Mononuclear cell (primary cell): ENCODE data around the gene AVPR2. TPM values are rescaled to one million over a fixed set of nuclear protein-coding genes. Genes with fewer than 3 reads are reported as not detected.

Source experiments
- H3K27me3 ChIP-seq: 2 replicates; pipeline ENCODE4 v1.6.0; 2011; ENCODE audit warnings: low read length, control low read depth; ENCODE audit not compliant: insufficient read depth
- H3K4me1 ChIP-seq: 2 replicates; pipeline ENCODE4 v1.5.1; 2011; ENCODE audit warnings: mild to moderate bottlenecking, low read length, control low read depth; ENCODE audit not compliant: insufficient read depth
- H3K4me3 ChIP-seq: 2 replicates; pipeline ENCODE4 v1.5.1; 2011; ENCODE audit warnings: mild to moderate bottlenecking, low read length, moderate library complexity
- H3K9me3 ChIP-seq: 2 replicates; pipeline ENCODE4 v1.5.1; 2011; ENCODE audit warnings: low read depth, mild to moderate bottlenecking, control low read depth, low read length
- total RNA-seq: library from RNA; depleted of rRNA; stranded (reverse); fragments of >200 nt; gene quantifications from one replicate; pipeline ENCODE4 v1.2.3, GENCODE V29; 2012

The AVPR2 gene
- total RNA-seq, 1 donor = not detected

DNA sequence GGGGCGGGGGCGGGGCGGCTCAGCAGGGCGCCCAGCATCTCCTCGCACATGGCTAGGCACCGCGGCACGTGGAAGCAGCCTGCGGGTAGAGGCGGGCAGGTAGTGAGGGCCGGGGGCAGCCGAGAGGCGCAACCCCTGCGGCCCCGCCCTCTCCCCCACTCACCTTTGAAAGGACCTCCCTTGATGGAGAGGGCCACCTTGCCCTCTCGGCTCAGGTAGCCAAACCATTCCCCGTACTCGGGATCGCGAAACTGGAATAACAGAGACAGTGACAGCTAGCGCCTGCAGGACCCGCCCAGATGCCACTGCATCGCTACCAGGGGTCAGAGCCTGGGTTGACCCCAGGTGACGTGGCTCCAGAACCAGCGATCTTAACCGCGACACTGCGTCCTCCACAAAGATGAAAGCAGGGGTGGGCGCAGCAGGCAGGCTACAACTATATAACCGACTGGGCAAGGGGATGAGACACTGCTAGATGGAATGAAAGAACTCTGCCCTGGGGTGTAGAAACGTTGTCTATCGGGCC lies 30.9 kb downstream of the AVPR2 start:
- H3K9me3 ChIP-seq = no peaks in the 10 kb centered on the region
- no peaks in the 10 kb centered on the region for H3K27me3 ChIP-seq
- H3K4me3 ChIP-seq = no peak overlapping the region

DNA sequence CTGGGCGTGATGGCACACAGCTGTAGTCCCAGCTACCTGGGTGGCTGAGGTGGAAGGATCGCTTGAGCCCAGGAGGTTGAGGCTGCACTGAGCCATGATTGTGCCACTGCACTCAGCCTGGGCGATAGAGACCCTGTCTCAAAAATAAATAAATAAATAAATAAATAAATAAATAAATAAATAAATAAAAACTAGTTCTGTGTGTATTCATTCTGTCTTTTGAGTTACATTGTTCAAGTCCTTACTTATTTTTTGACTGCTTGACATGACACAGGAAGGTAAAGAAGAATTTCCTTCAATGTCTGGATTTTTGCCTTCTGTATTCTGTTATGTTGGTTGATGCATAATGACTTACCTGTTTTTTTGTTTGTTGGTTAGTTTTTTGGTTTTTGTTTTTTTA lies 32.6 kb downstream of the AVPR2 start:
- H3K27me3 ChIP-seq = no peaks in the 10 kb centered on the region
- H3K4me3 ChIP-seq = no peak overlapping the region
- H3K4me1 ChIP-seq = peaks cover 20% of the 10 kb centered on the region
- H3K9me3 ChIP-seq = no peaks in the 10 kb centered on the region

More for the DNA sequence above, 30.9 kb downstream of the AVPR2 start:
- peaks cover 12% of the 10 kb centered on the region for H3K4me1 ChIP-seq

DNA sequence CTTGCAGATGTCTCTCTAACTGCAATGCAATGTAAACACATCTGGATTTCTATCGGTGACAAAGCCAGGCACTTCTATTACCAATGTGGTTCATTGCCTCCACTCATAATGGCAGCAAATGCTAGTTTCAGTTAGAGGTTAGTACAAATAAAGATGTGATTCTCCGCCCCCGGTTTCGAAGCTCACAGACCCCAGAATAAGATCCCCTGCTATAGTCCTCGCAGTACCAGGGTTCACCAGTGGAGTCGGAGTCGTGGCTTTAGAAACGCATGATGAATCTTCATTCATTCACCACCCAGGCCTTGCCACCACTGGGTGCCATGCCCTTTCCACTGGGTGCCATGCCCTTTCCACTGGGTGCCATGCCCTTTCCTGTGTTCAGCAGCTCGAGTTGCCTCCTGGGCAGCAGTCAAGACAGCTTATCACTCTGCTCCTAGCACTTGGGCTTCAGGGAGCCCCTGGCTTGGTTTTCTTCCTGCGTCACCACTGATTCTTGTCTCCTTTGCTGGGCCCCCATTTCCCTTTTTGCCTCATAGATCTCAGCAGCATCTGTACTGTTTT lies 33.8 kb downstream of the AVPR2 start:
- Histone ChIP-seq H3K27me3 (no peaks in the 10 kb centered on the region), H3K4me3 (no peak overlapping the region), H3K9me3 (no peaks in the 10 kb centered on the region), H3K4me1 (peaks cover 27% of the 10 kb centered on the region)

DNA sequence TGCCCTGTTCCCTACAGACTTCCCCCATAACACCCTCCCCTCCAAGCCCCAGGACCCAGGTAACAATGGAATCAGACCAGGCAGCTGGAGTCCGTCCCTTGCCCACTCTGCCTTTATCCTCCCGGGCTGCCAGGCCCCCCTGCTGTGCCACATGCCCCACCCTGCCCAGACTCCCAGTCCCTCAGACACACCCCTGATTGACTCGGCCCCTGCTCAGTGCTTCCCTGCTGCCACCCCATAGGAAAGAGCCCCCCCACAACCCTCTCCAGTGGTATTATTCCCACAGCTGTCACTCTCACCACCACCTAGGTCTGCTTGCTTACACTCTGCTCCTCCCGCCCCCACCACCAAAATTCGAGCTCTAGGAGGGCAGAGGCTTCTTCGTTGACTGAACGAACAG lies 35.1 kb downstream of the AVPR2 start:
- Histone ChIP-seq H3K4me1 (peaks cover 25% of the 10 kb centered on the region), H3K4me3 (no peak overlapping the region), H3K9me3 (no peaks in the 10 kb centered on the region), H3K27me3 (no peaks in the 10 kb centered on the region)

DNA sequence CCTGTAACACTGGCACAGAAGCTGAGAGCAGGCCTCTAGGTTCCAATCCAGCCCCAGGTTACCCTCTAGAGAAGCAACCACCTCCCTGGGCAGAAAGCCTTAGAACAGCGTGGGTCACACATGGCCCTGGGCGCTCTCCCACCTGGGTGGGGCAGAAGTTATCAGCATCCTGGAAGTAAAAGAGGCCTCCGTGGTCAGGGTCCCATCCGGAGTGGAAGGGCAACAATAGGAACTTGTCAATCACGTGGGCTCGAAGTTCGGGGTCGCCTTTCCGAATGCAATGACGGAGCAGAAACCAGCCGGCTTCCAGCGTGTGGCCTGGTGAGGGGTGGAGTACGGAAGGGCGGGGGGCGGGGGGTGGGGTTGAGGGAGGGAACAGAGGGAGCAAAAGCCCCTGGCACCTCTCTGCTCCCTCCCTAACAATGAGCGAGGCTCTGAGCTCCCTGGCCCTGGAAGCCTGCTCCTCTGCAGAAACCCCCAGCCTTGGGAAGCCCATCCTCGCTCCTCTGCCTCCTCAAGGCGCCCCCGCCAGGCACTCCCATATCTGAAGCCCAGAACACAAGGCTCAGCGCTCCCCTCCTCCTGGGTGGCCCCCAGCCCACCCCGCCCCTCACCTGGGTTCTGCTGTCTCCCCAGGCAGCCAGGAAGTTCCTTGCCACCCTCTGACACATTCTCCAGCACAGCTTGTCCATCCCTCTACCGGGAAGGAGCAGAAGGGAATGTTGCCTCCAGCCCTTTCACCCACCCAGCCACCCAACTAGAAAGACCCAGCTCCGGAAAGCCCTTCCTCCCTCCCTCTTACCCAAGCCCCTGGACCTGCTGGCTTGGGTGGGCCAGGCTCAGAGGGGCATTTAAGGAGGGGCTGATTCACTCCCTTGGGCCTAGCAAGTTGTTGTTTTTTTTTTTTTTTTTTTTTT lies 37.1 kb downstream of the AVPR2 start:
- no peaks in the 10 kb centered on the region for H3K9me3 ChIP-seq
- no peaks in the 10 kb centered on the region for H3K27me3 ChIP-seq
- no peak overlapping the region for H3K4me3 ChIP-seq
- H3K4me1 ChIP-seq = peaks cover 26% of the 10 kb centered on the region

DNA sequence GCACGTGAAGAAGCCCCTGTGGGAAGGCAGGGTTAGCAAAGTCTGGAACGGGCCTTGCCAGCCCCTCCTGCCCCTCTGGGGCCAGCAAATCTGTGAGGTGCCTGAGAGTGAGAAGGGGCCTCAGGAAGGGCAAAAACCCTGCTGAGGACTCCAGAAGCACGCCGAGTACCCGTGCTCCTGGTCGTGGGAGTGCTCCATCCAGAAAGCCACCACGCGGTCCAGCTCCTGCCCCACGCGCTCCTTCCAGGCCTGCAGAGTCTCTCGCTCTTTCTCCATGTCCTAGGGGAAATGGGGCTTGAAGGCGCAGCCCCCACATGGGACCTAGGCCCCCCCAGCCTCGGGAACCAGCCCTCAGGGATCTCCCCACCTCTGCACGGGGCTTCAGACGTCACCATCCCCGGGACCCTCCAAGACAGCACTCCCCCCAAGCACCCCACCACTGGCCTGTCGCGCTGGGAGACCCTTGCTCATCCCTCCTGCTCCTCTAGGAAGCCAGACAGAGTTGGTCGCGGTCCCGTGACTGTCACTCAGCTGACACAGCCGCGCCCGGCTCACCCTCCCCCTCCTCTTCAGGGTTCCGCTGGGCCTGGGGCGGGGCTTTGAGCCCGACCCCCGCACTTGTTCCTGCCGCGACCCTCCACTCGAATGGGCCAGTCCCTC lies 39.8 kb downstream of the AVPR2 start, which contains the start of gene RENBP:
RENBP (minus strand) TSS at position 504 of the 660 bp plus-strand sequence; CDS start at position 471, 33 bp downstream.
- no peaks in the 10 kb centered on the region for H3K27me3 ChIP-seq
- peak within 1 kb of the TSS; percentile 47 for H3K4me3 ChIP-seq
- peaks cover 37% of the 10 kb centered on the region for H3K4me1 ChIP-seq
- no peaks in the 10 kb centered on the region for H3K9me3 ChIP-seq

DNA sequence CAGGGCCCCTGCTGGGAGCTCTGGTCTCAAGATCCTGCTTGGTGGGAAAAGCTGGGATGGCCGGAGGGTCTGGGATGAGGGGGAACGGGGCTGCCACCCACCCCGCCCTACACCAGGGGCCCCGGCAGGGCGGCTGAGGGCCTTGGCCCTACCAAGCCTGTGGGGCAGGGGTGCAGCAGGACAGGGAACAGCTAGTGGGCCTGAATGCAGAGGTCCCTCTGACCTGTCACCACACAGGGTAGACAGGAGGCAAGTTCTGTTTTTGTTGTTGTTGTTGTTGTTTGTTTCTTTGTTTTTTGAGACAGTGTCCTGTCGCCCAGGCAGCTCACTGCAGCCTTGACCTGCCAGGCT lies 40.3 kb downstream of the AVPR2 start:
- H3K4me3 ChIP-seq = peak overlapping the region; percentile 47

DNA sequence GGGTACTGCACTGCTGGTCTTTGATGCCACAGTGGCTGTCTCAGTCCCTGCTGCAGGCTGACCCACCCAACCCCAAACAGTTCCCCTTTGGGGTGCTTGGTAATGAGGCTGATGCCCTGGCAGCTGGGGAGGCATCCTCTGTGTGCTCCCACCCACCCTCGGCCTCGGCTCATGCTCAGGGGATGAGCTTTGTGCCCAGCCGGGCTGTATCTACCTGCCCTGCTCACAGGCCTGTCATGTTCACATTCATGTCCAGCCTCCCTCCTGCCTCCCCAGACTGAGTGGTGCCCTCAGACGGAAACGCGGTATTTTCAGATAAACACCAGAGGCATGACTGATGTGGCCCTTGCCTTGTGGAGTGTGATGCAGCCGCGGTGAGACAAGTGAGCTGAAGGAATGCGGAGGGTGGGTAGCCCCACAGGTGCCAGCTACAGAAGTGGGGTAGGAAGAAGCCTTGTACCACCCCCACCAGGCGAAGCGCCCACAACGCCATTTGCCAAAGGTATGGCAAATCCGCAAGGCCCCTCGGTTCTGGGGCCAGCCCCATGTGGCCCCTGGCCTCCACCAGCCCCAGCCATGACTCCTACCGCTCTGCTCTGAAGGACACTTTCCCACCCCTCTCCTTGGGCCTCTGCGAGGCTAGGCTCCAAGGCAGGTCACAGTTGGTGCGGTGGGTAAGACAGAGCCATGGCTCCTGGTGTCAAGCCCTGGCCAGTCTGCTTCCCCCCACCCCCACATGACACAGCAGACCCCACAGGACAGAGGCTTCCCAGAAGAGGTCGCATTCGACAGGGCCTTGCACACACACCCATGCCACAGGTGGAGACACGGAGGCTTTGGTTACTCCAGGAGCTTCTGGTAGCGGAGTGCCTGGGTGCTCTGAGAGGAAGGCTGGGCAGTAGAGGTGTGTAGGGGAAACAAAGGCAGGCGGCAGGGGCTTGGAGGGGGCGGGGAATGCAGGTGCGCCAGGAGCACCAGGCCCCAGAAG lies 41.8 kb downstream of the AVPR2 start:
- H3K9me3 ChIP-seq = no peaks in the 10 kb centered on the region
- H3K4me3 ChIP-seq = no peak overlapping the region
- H3K4me1 ChIP-seq = peaks cover 34% of the 10 kb centered on the region
- no peaks in the 10 kb centered on the region for H3K27me3 ChIP-seq

More for the DNA sequence above, 40.3 kb downstream of the AVPR2 start:
- no peaks in the 10 kb centered on the region for H3K27me3 ChIP-seq
- H3K9me3 ChIP-seq = no peaks in the 10 kb centered on the region
- H3K4me1 ChIP-seq = peaks cover 37% of the 10 kb centered on the region

DNA sequence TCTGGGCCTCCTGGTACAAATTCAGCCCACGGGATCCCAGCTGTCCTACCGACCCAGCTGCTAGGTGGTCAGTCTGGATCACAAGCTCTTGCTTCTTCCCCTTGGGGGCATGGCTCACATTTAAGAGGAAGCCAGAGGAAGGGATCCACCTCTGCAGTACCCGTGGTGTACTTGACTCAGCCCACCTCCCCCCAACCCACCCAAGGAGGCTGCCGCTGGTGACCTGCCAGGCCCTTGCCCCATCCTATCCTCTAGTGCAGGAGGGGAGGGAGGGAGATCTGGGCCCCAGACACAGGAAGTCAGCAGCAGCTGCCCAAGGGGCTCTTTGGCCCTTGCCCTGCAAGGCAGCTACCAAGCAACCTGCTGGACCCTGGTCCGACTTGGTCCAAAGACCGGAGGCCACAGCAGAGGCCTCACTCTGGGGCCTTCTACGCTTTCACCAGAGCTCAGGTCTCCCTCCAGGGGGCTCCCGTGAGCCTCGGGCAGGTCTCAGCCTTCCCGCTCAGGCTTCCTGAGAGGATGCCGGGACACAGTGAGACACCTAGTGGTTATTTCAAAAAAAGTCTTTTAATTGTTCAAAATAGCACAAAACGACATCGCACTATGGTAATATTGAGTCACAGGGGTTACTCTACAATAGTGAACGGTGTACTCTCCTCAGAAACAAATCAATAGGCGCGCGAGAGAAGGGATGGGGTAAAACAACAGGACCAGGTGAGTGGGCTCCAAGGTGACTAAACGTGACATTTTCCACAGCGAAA lies 42.7 kb downstream of the AVPR2 start:
- H3K4me3 ChIP-seq = no peak overlapping the region
- no peaks in the 10 kb centered on the region for H3K27me3 ChIP-seq
- H3K9me3 ChIP-seq = no peaks in the 10 kb centered on the region
- H3K4me1 ChIP-seq = peaks cover 28% of the 10 kb centered on the region

DNA sequence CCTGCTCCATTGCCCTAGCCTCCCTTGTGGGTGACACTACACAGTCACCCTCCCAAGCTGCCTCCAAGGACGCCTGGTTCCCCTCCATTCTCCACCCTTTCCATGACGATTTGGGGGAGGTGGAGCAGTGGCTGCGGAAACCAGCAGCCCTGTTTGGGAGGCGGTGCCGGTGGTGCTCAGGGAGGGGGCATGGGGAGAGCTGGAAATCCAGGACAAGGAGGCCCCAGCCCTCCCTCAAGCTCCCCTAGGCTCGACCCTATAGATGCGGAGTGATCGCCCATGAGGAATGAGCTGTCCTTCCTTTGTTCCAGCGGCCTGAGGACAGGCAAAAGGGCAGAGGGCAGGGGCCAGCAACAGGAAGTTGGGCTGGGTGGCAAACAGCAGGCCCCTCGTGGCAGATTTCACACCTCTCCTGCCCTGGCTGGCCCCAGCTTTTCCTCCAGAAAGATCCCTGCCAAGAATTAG lies 43.6 kb downstream of the AVPR2 start:
- H3K9me3 ChIP-seq = no peaks in the 10 kb centered on the region
- no peaks in the 10 kb centered on the region for H3K27me3 ChIP-seq
- H3K4me3 ChIP-seq = no peak overlapping the region
- H3K4me1 ChIP-seq = peaks cover 24% of the 10 kb centered on the region

DNA sequence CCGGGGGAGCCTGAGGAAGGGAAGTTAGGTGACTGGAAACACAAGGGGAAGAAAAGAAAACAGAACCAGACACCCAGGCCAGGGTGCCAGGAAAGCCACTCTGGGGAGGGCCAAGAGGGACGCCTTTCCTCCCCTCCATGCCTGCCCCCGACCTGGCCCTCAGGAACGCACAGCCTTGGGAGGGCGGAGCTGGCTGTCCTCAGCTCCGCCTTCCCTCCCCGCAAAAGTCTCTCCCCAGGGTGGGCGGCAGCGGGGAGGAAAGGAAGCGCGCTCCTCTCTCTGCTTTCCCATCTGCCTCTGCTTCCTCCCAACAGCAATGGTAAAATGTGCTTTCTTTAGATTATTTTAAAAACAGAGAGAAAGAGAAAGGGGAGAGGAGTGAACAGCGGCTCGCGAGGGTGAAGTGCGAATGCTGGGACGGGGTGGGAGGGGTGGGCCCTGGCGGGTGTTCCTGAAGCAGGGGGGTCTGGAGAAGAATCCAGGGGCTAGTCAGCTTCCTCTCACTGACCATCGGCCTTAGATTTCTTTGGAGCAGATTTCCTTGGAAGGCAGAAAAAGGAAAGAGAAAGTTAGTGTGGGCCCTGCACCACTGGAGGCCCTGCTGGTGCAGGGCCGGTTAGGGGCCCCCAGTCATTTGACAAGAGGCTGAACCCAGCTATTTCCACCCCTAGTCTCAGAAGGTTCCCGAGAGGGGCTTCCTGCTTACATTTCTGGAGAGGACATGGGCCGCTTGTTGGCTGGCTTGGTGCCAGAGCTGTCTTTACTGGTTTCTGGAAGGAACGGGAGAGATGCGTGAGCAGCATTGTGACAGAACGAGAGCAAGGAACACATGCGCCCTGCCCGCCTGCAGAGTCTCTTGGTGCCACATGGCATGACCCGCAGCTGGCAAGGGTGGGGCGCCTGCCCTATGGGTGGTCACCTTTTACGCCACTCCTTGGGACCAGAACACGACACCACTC lies 44.7 kb downstream of the AVPR2 start:
- Histone ChIP-seq H3K27me3 (no peaks in the 10 kb centered on the region), H3K4me1 (peaks cover 13% of the 10 kb centered on the region), H3K4me3 (no peak overlapping the region), H3K9me3 (no peaks in the 10 kb centered on the region)

DNA sequence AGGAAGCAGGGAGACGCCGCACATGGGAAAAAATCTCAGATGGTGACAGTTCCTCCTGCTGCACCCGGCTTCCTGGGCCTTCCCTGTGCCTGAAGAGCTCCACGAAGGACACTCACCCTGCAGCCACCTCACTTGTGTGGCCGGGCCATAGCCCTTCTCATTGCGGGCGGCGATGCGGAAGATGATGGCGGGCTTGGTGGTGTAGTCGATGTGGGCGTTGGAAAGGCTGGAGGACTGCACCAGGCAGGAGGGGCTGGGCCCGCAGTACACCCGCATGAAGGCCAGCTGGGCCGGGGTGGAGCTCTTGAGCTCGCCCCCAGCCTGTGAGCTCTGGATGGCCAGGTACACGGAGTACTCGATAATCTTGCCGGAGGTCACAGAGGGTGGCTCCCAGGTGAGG lies 45.7 kb downstream of the AVPR2 start:
- Histone ChIP-seq H3K27me3 (no peaks in the 10 kb centered on the region), H3K9me3 (no peaks in the 10 kb centered on the region), H3K4me3 (no peak overlapping the region), H3K4me1 (peaks cover 12% of the 10 kb centered on the region)
